HG03097 (cell line): ENCODE measurements around the gene NPTX1.

Experiments
- ATAC-seq: cut with Tn5 transposase; IDR thresholded peaks from one replicate; pipeline ENCODE4 v1.9.1; 2021; ENCODE audit not compliant: unreplicated experiment, low FRiP score

Gene NPTX1

DNA sequence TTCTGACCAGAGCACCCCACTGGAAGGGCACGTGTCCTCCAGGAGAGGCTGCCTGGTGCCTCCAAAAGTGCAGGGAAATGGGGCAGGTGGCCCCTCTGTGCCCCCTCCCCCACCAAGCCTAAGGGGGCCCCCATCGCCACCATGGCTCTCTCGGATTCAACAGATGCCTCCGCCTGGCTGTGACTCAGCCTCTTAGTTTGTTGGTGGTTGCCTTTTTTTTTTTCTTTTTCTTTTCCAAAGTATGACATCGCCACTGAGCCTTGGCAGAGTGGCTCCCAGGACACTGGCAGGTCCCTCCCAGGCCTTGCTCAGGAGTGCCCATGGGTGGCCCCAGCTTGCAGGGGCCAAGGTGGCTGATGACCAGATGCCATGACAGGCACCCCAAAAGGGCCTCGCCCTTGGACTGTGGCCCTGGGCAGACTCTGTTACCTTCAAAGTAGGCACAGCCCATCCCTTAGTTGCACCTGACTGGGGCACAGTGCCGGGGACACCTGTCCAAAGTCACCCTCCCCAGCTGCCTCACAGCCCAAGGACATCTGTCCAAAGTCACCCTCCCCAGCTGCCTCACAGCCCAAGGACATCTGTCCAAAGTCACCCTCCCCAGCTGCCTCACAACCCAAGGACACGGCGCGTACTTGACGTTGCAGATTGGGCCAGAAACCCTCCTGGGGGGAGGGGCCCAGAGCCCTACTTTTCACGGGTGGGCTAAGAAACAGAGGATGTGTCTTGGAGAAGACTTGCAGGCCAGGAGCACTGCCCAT, 29.6 kb downstream of the NPTX1 start:
- no peak for ATAC-seq

DNA sequence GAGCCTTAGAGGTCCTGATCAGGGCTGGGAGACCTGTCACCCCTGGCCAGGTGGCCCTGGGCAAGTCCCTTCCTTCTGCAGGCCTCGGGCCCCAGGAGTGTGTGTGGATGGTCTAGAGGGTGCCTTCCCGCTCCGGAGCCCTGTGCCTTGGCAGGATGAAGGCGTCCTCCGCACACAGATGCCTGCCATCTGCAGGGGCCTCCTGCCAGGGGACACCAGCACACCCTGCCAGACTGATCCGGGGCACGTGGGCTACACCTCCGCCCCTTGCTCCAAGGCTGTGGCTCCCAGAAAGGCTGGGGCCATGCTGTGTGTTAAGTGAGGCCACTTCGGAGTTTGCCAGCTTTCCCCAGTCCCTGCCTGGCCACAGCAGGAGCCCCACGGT, 30.7 kb downstream of the NPTX1 start:
- ATAC-seq = no peak

DNA sequence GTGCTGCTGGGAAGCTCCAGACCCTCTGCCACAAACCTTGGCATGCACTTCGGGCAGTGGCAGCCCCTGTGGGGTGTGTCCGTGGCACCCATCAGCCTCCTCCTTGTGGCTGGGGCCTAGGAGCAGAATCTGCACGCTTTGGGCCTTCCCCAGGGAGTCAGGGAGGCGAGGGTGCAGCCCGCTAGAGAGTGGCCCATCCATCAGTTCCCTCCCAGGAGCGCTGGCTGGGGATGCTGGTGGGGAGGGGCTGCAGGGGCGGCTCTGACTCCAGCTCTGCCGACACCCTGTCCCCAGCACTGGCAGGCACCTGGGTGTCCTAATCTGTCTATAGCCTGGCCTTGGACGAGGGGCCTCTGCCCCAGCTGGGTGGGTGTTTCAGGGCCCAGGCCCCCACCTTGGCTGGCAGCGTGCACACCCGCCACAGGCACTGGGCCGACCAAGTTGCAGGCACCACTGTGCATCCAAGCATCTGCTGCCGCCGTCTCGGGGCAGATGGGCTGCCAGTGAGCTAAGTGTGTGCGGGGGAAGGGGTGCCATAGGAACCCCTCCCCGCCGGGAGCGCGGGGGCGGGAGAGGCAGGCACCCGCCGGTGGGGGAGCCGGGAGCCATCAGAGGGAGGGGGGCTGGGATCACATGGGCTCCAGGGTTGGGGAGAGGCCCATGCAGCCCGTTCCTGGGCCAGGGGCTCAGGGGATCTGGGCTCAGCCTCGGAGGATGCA, 31.2 kb downstream of the NPTX1 start:
- no peak for ATAC-seq

DNA sequence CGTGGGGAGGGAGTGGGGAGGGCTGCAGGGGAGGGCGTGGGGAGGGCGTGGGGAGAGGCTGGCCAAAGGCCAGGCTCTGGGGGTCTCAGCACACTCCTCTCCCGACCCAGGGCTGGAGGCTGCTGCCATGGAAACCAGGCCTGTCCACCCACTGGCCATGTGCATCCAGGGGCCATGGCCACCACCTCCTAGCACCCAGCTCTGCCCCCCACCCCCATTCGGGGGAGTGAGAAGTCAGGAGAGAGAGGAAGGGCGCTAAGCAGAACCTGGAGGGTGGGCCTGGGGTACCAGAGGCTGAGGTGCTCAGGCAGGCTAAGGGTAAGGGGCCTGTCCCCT, 31.8 kb downstream of the NPTX1 start:
- ATAC-seq = no peak

DNA sequence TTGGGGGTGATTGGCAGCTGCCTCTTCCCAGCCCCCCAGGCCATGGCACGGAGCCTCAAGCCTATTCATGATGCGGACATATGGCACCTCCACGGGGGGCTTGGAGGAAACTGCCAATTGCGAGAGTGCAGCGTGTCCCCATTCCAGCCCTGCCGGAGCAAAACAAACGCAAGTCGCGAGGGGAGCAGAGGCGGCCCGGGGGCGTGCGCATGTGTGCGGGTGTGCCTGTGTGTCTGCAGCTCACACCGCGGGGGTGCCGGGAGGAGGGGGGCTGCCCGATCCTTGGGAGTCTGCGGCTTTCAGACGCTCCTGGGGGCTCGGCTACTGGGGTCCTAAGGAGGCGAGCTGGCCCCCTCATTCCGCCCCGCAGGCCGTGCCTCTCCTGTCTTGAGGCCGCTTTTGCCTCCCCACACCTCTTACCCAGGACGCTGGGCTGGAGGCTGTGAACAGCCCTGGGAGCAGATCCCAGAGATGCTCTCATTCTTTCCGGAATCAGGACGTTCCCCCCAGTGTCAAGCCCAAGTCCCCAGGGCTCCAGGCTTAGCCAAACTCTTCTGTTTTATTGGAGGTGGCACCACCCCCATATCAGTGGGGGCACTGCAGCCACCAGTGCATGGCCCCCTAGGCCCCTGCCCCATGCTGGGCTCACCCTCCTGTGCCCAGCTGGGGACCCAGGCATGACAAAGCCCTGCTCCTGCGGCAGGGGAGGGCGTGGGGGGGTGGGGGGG, 32.3 kb downstream of the NPTX1 start:
- ATAC-seq = no peak

DNA sequence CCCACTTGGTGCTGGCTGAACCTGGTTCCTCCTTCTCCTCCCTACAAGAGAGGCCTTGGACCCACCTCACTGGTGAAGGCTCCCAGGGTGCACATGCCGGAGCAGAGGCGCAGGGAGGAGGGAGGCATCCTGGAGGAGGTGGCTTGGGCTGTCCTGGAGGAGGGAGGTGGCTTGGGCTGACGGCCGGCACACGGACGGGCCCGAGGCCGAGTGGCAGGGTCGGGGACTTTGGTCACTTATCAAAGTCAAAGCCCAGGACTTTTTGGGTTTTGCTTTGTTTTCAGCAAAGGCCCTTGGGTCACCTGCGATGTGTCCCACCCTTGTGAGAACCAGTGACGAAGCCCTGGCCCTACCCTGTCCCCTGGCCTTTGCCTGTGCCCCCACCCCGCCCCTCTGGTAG, 32.9 kb downstream of the NPTX1 start:
- no peak for ATAC-seq

DNA sequence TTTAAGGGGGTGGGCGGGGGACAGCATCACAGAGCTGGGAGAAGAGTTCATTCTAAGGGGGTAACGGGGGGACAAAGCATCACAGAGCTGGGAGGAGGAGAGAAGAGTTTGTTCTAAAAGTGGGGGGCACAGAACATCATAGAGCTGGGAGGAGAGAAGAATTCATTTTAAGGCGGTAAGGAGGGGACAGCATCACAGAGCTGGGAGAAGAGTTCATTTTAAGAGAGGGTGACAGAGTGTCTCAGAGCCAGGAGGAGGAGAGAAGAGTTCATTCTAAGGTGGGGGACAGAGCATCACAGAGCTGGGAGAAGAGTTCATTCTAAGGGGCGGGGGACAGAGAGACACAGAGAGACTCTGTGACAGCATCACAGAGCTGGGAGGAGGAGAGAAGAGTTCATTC, 33.6 kb downstream of the NPTX1 start:
- ATAC-seq = no peak

DNA sequence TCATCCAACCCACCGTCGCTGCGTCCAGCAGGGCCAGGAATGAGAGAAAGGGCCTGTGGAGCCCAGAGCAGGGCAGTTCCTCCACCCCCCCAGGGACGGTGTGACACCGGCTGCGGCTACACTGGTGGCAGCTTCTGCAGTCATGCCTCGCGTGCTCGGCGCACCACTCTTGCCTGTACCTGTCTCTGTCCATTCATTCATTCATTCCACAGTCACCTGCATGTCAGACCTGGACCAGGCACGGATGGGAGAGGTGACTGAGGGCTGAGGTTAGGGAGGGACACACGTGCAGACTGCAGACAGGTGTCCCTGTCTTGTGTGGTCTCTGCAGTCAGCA, 34.1 kb downstream of the NPTX1 start:
- ATAC-seq = no peak

DNA sequence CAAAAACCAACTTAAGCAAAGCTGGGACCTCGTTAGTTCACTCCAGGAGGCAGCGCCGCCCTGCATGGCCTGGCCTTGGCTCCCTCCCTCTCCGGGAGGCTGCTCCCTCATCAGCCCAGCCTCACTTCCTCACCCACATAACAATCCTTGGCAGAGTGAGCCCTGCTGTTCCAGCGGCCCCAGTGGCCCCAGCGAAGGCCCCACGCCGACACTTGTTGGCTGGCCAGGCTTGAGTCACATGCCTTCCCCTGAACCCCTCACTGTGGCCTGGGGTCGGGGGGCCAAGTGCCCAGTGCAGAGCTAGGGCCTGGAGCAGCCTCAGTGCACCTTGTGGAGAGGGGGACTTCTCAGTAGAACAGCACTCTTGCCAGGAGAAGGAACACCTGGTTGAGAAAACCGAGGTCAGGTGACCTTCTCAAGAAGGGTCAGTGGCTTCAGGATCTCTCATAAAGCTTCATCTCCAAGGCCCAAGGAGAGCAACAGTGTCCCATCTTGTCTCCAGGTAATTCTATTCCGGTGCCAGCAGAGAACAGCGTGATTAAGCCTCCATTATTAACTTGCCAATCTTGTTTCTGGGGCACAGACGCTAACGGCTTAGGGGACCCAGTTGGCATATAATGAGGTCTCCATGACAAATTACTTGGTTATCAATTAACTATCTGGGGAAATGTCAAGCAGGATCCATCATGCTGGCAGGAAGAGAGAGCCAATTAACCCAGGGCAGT, 34.6 kb downstream of the NPTX1 start:
- ATAC-seq = no peak

DNA sequence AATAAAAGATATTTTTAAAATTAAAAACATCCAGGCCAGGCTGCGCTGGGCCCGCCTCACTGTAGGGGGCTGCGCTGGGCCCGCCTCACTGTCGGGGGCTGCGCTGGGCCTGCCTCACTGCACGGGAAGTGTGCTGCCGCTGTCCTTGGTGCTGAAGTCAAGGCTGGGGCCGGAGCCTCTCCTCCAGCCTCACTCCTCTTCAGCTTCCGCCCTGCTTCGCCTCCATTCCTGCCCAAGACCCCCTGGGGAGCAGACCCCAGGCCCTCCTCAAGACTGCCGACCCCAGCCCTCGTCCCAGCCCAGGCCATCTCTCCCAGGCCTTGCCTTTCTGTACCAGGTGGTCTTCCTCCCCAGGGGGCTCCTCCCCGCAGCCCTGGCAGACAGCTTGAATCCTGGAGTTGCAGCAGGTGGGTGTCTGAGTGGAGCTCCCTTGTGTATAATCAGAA, 35.3 kb downstream of the NPTX1 start:
- no peak for ATAC-seq

DNA sequence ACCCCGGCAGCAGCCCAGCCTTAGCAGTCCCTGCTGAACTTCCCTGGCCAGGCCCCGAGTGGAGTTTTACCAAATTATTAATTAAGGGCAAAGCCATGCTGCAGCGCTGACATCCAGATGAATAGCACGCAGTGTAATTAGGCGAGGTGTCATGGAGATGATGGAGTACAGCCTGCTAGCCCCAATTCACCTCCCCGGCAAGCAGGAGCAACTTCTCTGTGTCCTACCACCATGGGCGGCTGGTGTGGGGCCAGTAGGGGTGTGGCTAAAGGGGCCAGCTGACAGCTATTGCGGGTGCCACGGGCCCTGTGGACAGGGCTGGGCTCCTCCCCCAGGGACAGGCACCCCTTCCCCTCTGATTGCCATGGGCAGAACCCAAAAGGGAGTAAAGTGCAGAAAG, 36.9 kb downstream of the NPTX1 start:
- no peak for ATAC-seq

DNA sequence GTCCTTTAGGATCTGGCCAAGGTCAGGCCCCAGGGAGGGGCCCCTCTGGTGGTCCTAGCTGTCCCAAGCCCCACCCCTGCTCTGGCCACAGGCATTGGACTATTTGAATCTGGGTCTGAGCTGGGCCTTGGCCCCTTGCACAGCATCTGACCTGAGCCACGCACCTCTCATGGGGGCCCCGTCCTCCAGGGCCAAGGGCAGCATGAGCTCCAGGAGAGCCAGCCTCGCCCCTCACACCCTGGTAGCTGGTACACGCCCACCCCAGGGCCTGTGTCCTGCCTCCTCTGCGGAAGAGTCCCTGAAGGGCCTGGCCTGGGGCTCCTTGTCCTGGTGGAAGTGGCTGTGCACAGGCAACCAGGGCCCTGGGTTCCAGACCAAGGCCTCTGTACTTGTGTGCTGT, 37.6 kb downstream of the NPTX1 start:
- ATAC-seq = no peak

DNA sequence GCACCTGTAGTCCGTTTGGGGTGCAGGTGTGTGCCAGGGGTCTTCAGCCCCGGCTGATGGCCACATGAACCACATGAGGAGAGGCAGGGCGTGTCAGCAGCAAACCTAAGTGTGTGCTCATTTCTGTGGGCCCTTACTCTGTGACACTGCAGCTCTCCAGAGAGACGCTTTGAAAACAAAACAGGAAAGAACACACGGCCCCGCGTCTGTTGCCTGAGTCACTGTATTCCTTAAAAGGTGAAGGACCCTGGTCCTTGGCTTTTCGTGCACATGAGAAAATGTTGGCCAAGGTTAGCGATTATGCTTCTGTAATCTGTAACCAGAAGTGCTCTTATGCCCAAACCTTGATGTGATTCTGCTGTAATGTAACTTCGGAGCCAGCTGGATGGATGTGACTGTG, 38.9 kb downstream of the NPTX1 start:
- no peak for ATAC-seq

DNA sequence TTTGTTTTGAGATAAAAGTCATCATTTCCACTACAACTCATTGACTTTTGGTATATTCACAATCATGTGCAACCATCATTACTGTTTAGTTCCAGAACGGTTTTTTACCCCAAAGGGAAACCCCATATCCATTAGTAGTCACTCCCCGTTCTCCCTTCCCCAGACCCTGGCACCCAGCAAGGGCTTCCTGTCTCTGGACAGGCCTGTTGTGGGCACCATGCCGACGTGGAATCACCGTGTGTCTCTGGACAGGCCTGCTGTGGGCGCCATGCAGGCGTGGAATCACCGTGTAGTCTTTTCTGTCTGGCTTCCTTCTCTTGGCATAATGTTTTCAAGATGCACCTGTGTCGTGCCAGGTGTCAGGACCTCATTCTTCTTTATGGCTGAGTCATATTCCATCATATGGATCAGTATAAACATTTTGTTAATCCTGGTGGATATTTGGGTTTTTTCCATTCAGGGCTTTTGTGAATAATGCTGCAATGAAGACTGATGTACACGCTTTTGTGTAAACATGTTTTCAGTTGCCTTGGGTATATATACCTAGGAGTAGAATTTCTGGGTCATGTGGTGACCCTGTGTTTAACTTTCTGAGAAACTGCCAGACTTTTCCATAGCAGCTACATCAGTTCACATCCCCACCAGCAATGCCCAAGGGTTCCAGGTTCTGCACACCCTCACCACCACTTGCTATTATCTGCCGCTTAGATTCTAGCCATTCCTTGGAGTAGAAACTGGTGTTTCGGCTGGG, 42.3 kb downstream of the NPTX1 start:
- ATAC-seq = no peak

DNA sequence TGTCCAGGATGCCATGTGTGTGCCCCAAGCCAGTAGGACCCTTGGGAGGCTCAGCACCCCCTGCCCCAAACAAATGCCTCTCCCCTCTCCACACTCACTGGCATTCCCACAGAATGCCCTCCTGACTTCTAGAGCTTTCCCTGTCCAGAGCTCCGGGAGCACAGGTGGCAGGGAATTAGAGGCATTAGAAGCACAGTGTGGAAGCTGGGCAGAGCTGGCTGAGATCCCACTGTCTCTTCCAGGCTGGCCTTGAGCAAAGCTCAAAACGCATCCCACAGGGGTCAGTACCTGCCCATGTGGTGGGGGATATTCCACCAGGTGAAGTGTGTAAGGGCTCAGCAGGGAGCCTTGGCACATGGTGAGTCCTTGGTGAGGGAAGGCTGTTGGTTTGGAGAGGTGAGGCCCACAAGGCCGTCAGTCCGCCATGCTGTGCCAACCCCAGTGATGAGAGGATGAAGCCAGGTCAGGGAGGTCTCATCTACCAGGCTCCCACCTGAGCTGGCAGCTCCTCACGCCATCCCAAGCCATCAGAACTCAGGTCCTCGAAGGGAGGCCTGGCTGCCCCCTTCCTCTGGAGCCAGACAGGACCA, 43.4 kb downstream of the NPTX1 start:
- no peak for ATAC-seq

DNA sequence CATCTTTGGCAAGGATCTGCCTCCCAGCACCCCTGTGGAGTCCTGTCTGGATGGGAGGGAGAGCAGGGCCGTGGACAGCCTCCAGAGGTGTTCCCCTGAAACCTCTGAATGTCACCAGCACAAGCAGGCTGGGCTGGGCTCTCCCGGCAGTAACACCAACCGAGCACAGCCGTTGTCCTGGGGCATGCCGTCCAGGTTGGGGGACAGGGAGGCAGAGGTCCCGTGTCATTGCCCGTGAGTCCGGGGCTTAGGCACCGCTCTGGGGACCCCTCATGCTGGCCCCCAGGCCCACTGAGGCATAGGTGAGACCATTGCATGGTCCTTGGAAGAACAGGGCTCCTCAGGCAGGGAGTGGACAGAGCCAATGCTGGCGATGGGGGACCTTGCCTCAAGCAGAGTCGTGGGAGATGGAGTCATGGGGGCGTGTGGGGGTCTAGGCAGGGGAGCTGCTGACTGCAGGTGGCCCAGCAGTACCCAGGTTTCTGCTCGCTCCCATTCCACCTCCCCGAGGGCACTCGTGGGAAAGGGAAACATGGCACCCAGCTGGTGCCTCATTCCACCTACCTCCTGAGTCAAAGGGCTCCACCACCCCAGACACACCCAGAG, 44.0 kb downstream of the NPTX1 start:
- ATAC-seq = no peak

DNA sequence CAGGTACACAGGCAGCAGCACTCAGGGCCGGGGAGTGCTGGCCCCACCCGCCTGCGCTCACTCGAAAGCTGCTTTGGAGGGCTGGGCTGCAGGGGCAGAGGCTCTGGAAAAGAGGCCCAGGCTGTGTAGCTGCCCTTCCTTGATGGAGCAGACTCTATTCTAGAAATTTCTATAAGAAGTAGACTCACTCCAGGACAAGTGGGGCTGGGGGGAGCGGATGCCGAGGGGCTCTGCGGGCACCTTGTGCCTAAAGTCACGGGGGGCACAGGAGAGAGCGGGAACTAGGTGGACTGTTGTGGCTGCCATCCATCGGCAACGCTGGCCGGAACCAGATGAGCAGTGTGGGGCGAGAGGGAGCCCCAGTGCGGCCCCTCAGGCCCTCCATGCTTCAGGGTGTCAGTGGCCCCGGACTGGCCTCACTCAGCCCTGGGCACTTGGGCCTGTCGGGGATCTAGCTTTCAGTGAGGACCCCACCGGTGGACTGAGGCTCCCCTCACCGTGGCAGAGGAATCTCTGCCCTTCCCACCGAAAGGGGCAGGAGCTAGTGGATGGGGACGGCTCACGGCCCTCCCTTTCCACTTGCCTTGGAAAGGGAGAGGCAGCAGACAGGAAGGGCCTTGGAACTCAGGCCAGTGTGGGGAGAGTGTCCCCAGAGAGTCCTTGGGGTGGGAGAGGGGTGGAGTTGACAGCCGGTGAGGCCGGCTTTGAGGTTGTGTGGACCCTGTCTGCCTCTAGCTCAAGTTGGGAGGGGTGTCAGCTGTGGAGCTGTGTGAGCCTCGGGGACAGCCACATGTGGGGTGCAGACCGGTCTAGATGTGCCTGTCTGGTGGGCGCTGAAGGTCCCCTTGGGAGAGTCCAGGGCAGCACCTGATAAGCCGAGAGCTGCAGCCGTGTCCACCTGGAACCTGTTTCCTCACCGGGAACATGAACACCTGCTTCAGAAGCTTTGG, 44.9 kb downstream of the NPTX1 start:
- ATAC-seq = no peak

DNA sequence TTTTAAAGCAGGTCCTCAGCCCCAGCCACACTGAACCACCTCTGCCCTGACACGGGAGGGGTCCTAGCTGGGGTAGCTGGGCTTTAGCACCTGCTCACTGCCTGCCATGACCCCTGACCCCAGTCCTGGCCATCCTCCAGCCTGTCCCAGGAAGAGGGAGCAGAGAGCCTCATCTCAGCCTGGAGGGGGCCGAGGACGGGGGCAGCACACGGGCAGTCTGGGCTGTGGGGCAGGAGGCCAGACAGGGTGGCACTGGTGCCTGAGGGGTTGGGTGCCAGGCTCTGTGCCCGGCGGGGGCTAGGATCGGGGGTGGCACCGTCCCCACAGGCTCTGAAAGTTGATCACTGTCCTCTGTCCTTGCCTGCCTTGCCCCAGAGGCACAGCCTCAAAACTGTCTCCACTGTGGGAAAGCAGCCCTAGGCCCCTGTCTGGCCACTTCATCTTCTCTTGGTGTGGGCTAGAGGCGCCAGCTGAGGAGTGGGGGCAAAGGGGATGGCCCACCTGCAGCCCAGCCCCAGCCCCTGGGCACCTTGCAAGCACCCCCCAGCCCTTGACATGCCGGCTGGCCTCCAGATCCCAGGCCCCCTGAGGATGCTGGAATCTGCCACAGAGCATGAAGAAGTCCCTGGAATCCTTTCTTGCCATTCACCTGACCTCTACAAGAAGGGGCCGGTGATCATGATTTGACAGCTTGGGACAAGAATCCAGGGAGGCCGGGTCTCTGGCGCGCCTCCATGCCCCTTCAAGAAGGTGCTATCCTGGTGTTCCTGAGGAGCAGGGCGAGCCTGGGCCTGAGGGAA, 45.8 kb downstream of the NPTX1 start:
- ATAC-seq = no peak
